Astrocyte (in vitro differentiated cells and primary cell): Measurements from ENCODE around the gene LRRN4CL. TPM values are rescaled to one million over a fixed set of nuclear protein-coding genes. Genes with fewer than 3 reads are reported as not detected.

Experiments
- DNase-seq: peaks from one replicate; pipeline ENCODE4 v3.0.0-alpha.2; 2010; ENCODE audit warnings: low read depth
- FAIRE-seq: peaks from 2 replicates; lab custom pipeline; 2011; peaks lifted over from hg19 to GRCh38; lab: Jason Lieb, UNC
- H2AFZ ChIP-seq: 2 replicates; pipeline ENCODE4 v1.6.0; 2012; ENCODE audit warnings: low read depth, low read length, inconsistent platforms
- H3K27ac ChIP-seq: 2 replicates; pipeline ENCODE4 v1.5.1; 2011; ENCODE audit warnings: low read depth, low read length, inconsistent platforms
- H3K27me3 ChIP-seq: 2 replicates; pipeline ENCODE4 v1.6.0; 2011; ENCODE audit warnings: low read length, inconsistent platforms; ENCODE audit not compliant: insufficient read depth
- H3K36me3 ChIP-seq: 2 replicates; pipeline ENCODE4 v1.5.1; 2011; ENCODE audit warnings: low read length, inconsistent platforms; ENCODE audit not compliant: insufficient read depth
- H3K4me1 ChIP-seq: 2 replicates; pipeline ENCODE4 v1.5.1; 2011; ENCODE audit warnings: low read length, inconsistent platforms; ENCODE audit not compliant: insufficient read depth
- H3K4me2 ChIP-seq: 2 replicates; pipeline ENCODE4 v1.6.0; 2012; ENCODE audit warnings: low read length, inconsistent platforms
- H3K4me3 ChIP-seq: 2 replicates; pipeline ENCODE4 v1.5.1; 2011; ENCODE audit warnings: low read depth, mild to moderate bottlenecking, low read length, inconsistent platforms; ENCODE audit not compliant: insufficient read depth
- H3K79me2 ChIP-seq: 2 replicates; pipeline ENCODE4 v1.6.0; 2012; ENCODE audit warnings: mild to moderate bottlenecking, low read length, inconsistent platforms; ENCODE audit not compliant: insufficient read depth
- H3K9ac ChIP-seq: 2 replicates; pipeline ENCODE4 v1.6.0; 2012; ENCODE audit warnings: mild to moderate bottlenecking, low read length, inconsistent platforms
- H3K9me3 ChIP-seq: 2 replicates; pipeline ENCODE4 v1.5.1; 2012; ENCODE audit warnings: low read depth, mild to moderate bottlenecking, low read length, inconsistent platforms; ENCODE audit not compliant: insufficient read depth
- H4K20me1 ChIP-seq: 2 replicates; pipeline ENCODE4 v1.6.0; 2012; ENCODE audit warnings: low read length, inconsistent platforms; ENCODE audit not compliant: insufficient read depth
- H3K27ac Mint-ChIP-seq: one replicate; pipeline ENCODE4 v1.8.0; 2021; ENCODE audit warnings: mild to moderate bottlenecking, mixed read lengths; ENCODE audit not compliant: unreplicated experiment
- H3K27me3 Mint-ChIP-seq: one replicate; pipeline ENCODE4 v1.8.0; 2021; ENCODE audit warnings: low read depth, mixed read lengths; ENCODE audit not compliant: unreplicated experiment
- H3K36me3 Mint-ChIP-seq: one replicate; pipeline ENCODE4 v1.8.0; 2021; ENCODE audit warnings: low read depth, mixed read lengths; ENCODE audit not compliant: unreplicated experiment
- H3K4me1 Mint-ChIP-seq: one replicate; pipeline ENCODE4 v1.8.0; 2021; ENCODE audit warnings: low read depth, mixed read lengths; ENCODE audit not compliant: unreplicated experiment
- H3K4me3 Mint-ChIP-seq: one replicate; pipeline ENCODE4 v1.8.0; 2021; ENCODE audit warnings: mild to moderate bottlenecking, moderate library complexity, mixed read lengths; ENCODE audit not compliant: unreplicated experiment
- H3K9me3 Mint-ChIP-seq: one replicate; pipeline ENCODE4 v1.8.0; 2021; ENCODE audit warnings: mild to moderate bottlenecking, mixed read lengths; ENCODE audit not compliant: unreplicated experiment
- CTCF ChIP-seq: IDR thresholded peaks from 2 replicates; pipeline ENCODE4 v1.5.1; 2011; ENCODE audit warnings: low read depth, mild to moderate bottlenecking, inconsistent platforms, low read length, moderate library complexity; ENCODE audit not compliant: insufficient read depth
- EZH2 ChIP-seq: IDR thresholded peaks from 2 replicates; pipeline ENCODE4 v1.6.1; 2012; ENCODE audit warnings: mild to moderate bottlenecking, low read length, inconsistent platforms; ENCODE audit not compliant: insufficient read depth
- total RNA-seq: library from RNA; stranded (reverse); gene quantifications from 2 replicates; pipeline ENCODE4 v1.2.1, GENCODE V29; 2021

LRRN4CL gene
- total RNA-seq, 1 donor from 2014 or later: 0.43 TPM

- no peaks in the 10 kb centered on the region for H3K9me3 ChIP-seq
- Mint-ChIP-seq H3K27me3 (no peaks in the 10 kb centered on the region), H3K36me3 (peaks cover 12% of the 10 kb centered on the region), H3K4me3 (peak overlapping the region; percentile 96), H3K9me3 (no peaks in the 10 kb centered on the region), H3K27ac (peak overlapping the region; percentile 92), H3K4me1 (peaks cover 12% of the 10 kb centered on the region)
- TF ChIP-seq CTCF (no peak), EZH2 (no peak)
- FAIRE-seq: no peak
- peak overlapping the region; percentile 97 for H3K4me3 ChIP-seq
- H3K4me2 ChIP-seq: peak overlapping the region; percentile 97
- peaks cover 55% of the 10 kb centered on the region for H3K79me2 ChIP-seq
- peaks cover 19% of the 10 kb centered on the region for H3K4me1 ChIP-seq
- H4K20me1 ChIP-seq: peaks cover 30% of the 10 kb centered on the region
- H3K27ac ChIP-seq: peak overlapping the region; percentile 54
- H2AFZ ChIP-seq: no peak overlapping the region
- DNase-seq: peak; percentile 58
- peak overlapping the region; percentile 87 for H3K9ac ChIP-seq
- no peaks in the 10 kb centered on the region for H3K27me3 ChIP-seq
- peaks cover 12% of the 10 kb centered on the region for H3K36me3 ChIP-seq
Measured at GRCh38 chr11:62665599-62666258, 23.6 kb downstream of the LRRN4CL start.

GRCh38 chr11:62665075-62665598 lies 24.2 kb downstream of the LRRN4CL start, which contains the start of the genes C11orf98 and CSKMT:
Gene C11orf98, minus strand, starts transcription at chr11:62665210. Its CDS starts 41 bp downstream, at chr11:62665169.
Gene CSKMT, plus strand, starts transcription at chr11:62665312. Its CDS starts 568 bp downstream, at chr11:62665880.
- H3K27ac ChIP-seq: peak within 1 kb of the TSS; percentile 67
- H2AFZ ChIP-seq: peak within 1 kb of the TSS; percentile 51
- peak within 1 kb of the TSS; percentile 97 for H3K4me3 ChIP-seq
- peaks cover 51% of the 10 kb centered on the region for H3K79me2 ChIP-seq
- Mint-ChIP-seq H3K9me3 (no peaks in the 10 kb centered on the region), H3K27me3 (no peaks in the 10 kb centered on the region), H3K27ac (peak within 1 kb of the TSS; percentile 92), H3K4me1 (peaks cover 12% of the 10 kb centered on the region), H3K4me3 (peak within 1 kb of the TSS; percentile 96), H3K36me3 (peaks cover 12% of the 10 kb centered on the region)
- peak; percentile 82 for DNase-seq
- peaks cover 16% of the 10 kb centered on the region for H3K4me1 ChIP-seq
- peak within 1 kb of the TSS; percentile 87 for H3K9ac ChIP-seq
- TF ChIP-seq CTCF: no peak
- H3K27me3 ChIP-seq: no peaks in the 10 kb centered on the region
- peaks cover 30% of the 10 kb centered on the region for H4K20me1 ChIP-seq
- no peak for FAIRE-seq
- H3K9me3 ChIP-seq: no peaks in the 10 kb centered on the region
- peak within 1 kb of the TSS; percentile 97 for H3K4me2 ChIP-seq
- H3K36me3 ChIP-seq: peaks cover 12% of the 10 kb centered on the region
